AG10803 (cell line): ENCODE data around the gene EPHA2.
"Not testable (repeated sequence)": the region's sequence is repeated elsewhere in the genome, so short reads cannot be mapped to it uniquely, and the experiment has no call there.

Source experiments
- DNase-seq: peaks from one replicate; pipeline ENCODE4 v3.0.0; 2010; ENCODE audit warnings: low read depth
- H3K4me3 ChIP-seq: 2 replicates; pipeline ENCODE4 v1.5.1; 2011; ENCODE audit warnings: mild to moderate bottlenecking, low read length, control low read depth
- TF ChIP-seq, protein P1 (sequence below): conservative IDR thresholded peaks from 2 replicates; pipeline ENCODE4 v1.5.1; 2011; ENCODE audit warnings: mild to moderate bottlenecking, low read length, control low read depth, inconsistent platforms

EPHA2 gene

DNA sequence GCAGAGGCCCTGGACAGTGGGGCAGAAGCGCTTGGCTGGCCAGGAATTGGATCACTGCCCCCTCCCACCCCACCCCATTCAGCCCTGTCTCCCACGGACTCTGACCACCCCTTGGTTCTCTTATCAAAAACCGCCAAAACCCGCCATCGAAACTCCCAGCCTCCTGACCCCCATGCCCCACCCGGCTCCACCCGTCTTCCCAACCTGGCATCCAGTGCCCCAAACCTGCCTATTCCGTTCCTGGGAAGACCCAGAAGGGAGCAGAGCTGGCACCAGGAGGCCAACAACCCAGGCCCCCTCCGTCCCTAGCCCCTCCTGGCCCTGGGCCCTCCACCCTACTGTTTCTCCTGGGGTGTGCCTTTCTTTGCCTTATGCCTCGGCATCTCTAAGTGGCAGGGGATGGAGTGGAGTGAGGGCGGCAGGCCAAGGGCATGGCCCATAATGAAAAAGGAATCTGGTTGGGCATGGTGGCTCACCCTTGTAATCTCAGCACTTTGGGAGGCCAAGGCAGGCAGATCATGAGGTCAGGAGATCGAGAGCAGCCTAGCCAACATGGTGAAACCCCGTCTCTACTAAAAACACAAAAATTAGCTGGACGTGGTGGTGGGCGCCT is 16.5 kb upstream of the EPHA2 start:
- DNase-seq: no peak
- H3K4me3 ChIP-seq: no peak overlapping the region
- TF ChIP-seq, protein P1, sequence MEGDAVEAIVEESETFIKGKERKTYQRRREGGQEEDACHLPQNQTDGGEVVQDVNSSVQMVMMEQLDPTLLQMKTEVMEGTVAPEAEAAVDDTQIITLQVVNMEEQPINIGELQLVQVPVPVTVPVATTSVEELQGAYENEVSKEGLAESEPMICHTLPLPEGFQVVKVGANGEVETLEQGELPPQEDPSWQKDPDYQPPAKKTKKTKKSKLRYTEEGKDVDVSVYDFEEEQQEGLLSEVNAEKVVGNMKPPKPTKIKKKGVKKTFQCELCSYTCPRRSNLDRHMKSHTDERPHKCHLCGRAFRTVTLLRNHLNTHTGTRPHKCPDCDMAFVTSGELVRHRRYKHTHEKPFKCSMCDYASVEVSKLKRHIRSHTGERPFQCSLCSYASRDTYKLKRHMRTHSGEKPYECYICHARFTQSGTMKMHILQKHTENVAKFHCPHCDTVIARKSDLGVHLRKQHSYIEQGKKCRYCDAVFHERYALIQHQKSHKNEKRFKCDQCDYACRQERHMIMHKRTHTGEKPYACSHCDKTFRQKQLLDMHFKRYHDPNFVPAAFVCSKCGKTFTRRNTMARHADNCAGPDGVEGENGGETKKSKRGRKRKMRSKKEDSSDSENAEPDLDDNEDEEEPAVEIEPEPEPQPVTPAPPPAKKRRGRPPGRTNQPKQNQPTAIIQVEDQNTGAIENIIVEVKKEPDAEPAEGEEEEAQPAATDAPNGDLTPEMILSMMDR: no peak

DNA sequence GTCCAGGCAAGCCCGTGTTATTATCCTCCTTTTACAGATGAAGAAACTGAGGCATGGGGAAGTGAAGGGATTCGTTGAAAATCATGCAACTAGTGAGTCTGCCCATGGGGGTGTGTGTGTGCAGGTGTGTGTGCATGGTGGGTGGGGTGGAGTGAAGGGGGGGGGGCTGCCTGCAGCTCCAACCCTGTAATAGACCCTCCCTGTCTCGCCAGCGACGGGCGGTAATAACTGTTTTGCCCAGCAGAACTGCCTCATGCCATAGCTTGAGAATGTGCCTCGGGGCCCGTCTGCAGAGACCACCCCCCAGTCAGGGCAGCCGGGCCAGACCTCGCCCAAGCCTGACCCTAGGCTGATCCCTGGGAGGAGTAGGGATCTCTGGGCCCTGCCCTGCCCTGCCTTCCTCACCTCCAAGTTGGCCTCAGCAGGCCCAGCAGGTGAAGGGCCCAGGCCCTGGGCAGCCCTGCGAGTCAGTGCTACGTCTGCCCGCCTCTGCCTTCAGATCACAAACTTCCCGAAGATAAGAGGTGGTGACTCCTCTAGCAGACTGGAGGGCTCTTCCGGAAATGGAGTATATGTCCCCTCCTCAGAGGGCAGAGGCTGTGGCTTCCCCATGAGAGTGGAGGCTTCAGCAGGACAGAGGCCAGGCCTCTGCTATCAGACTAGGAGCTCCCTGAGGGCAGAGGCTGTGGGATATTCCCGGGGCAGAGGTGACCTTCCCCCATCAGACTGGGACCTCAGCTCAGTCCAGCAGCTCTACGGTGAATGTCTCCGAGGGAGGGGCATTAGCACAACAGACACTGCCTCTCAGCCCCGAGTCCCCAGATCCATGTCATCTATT is 15.7 kb upstream of the EPHA2 start:
- TF ChIP-seq, protein P1: no peak
- H3K4me3 ChIP-seq: no peak overlapping the region
- no peak for DNase-seq

DNA sequence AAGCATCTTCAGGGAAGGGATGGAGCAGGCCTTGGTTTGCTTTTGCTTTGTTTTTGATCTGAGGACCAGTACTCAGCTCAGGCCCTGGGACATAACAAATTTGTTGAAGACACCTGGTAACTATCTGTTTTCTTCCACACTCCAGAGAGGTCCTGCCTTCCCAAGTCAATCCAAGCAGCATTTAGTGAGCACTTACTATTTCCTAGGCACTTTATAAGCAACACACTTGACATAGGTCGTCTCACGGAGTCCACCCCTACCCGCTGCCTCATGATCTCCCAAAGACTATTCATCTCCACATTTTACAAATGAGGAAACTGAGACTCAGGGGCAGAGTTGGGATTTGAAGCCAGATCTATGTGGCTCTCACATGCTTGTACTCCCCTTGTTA is 14.4 kb upstream of the EPHA2 start:
- no peak for DNase-seq
- TF ChIP-seq, protein P1: no peak
- H3K4me3 ChIP-seq: no peak overlapping the region

DNA sequence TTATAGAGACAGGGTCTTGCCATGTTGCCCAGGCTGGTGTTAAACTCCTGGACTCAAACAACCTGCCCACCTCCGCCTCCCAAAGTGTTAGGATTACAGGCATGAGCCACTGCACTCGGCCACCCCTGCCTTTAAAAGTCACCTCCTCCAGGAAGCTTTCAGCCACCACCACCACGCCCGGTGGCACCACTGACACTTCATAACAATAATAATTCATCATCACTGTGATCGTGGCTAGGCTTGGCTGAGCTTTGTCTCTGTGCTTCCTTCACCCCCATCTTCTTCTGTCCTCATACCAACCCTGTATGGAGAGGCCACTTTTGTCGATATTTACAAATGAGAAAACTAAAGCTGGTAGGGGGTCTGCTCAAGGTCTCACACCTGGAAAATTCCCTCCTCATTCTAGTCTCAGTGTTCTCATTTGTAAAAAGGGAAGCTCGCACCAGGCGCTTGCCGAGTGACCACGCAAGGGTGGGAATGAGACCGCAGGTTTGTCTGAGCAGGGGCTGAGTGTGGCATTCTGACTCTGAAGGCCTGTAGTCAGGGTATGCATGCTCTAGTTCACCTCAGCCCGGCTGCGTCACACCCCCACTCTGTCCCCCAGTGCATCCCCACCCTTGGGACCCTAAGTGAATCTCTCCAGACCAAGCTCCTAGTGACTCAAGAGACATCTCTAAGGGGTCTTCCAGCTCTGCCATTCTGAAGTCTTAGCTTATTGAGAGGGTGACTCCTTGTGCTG is 12.9 kb upstream of the EPHA2 start:
- DNase-seq: no peak
- TF ChIP-seq, protein P1: no peak
- no peak overlapping the region for H3K4me3 ChIP-seq

DNA sequence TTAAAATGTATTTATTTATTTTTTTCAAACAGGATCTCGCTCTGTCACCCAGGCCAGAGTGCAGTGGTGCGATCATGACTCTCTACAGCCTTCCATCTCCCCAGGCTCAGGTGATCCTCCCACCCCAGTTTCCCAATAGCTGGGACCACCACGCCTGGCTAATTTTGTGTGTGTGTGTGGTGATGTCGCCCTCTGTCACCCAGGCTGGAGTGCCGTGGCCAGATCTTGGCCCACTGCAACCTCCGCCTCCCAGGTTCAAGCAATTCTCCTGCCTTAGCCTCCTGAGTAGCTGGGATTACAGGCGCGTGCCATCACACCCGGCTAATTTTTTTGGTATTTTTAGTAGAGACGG is 12.3 kb upstream of the EPHA2 start:
- peak overlapping the region; percentile 50; the same call in 1 of the 2 replicates for H3K4me3 ChIP-seq
- not testable (repeated sequence) for DNase-seq

DNA sequence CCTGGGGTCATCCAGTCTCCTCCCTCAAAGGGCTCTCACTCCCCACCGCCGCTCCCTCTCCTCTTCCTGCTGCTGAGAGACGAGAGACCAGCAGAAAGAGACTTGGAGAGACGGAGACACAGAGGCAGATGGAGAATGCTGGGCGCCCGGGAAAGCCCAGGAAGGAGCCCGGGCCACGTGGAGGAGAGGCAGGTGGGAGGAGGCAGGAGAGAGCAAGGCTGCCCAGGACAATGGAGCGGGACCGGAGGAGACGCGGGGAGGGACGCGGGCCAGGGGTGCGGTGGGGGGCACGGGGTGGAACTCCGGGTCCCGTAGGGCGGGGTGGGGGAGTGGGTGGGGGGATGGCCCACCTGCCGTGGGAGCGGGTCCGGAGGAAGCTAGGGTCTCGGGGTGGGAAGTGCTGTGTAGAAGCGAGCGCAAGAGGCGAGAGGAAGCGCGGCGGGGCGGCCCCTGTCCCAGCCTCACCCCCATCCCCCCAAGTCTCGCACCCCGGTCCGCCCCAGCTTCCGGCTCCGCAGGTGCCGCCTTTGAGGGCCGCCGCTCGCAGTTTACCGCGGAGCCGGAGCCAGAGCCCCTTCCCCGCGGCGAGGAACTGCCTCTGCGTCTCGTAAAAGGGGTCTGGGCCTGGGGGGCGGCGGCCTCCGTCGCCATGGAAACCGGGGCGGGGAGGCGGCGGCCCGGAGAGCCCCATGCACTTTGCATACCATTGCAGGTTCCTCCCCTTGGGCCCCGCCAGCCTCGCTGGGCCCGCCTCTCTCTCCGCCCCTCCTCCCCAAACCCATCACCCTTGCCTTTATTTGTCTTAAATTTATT is 11.7 kb upstream of the EPHA2 start:
- TF ChIP-seq, protein P1: no peak
- DNase-seq: no peak
- H3K4me3 ChIP-seq: peak overlapping the region; percentile 50

DNA sequence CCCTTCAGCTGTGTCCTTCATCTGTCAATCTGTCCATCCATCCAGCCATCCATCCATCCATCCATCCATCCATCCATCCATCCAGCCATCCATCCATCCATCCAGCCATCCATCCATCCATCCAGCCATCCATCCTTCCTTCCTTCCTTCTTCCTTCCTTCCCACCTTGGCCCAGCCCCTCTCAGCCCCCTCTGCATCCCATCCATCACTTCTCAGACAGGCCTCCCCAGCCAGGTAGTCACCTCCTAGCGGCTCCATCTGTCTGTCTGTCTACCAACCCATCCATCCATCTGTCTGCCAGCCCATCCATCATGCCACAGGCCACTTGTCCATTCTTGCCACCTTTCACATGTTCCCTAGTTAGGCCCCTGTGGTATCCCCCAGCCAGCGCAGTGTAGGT is 10.2 kb upstream of the EPHA2 start:
- TF ChIP-seq, protein P1: no peak
- H3K4me3 ChIP-seq: no peak overlapping the region
- DNase-seq: no peak
